ENCODE measurements around the gene HDAC4.

HDAC4 gene

GRCh38 chr2:239014458-239015217, 386.2 kb downstream of the HDAC4 start:
- DNase-seq (ENCODE audit: low read depth in 2 of 2), result no peak

GRCh38 chr2:239013678-239013976, 387.2 kb downstream of the HDAC4 start:
- no peak for DNase-seq (ENCODE audit: low read depth in 2 of 2)

- DNase-seq (ENCODE audit: low read depth in 2 of 2), result no peak
Measured at GRCh38 chr2:239012936-239013677, 387.7 kb downstream of the HDAC4 start.

- DNase-seq (ENCODE audit: low read depth in 2 of 2), result no peak
Measured at GRCh38 chr2:239012228-239012627, 388.6 kb downstream of the HDAC4 start.

- no peak for DNase-seq (ENCODE audit: low read depth in 2 of 2)
Measured at GRCh38 chr2:239009589-239009961, 391.2 kb downstream of the HDAC4 start.

- DNase-seq (ENCODE audit: low read depth in 2 of 2), result no peak
Measured at GRCh38 chr2:239008677-239009588, 391.9 kb downstream of the HDAC4 start.

- DNase-seq (ENCODE audit: low read depth in 2 of 2), result no peak
Measured at GRCh38 chr2:239008004-239008403, 392.8 kb downstream of the HDAC4 start.

- no peak for DNase-seq (ENCODE audit: low read depth in 2 of 2)
Measured at GRCh38 chr2:239006622-239007285, 394.1 kb downstream of the HDAC4 start.

- DNase-seq (ENCODE audit: low read depth in 2 of 2), result no peak
Measured at GRCh38 chr2:239005586-239005985, 395.2 kb downstream of the HDAC4 start.

- no peak for DNase-seq (ENCODE audit: low read depth in 2 of 2)
Measured at GRCh38 chr2:239004274-239005015, 396.4 kb downstream of the HDAC4 start.

- DNase-seq (ENCODE audit: low read depth in 2 of 2), result no peak
Measured at GRCh38 chr2:239003624-239004273, 397.1 kb downstream of the HDAC4 start.

GRCh38 chr2:239002954-239003623, 397.7 kb downstream of the HDAC4 start:
- DNase-seq (ENCODE audit: low read depth in 2 of 2), result no peak

GRCh38 chr2:239002591-239002953, 398.2 kb downstream of the HDAC4 start:
- DNase-seq (ENCODE audit: low read depth in 2 of 2), result no peak

- no peak for DNase-seq (ENCODE audit: low read depth in 2 of 2)
Measured at GRCh38 chr2:239001794-239002193, 399.0 kb downstream of the HDAC4 start.

GRCh38 chr2:239000500-239001073, 400.2 kb downstream of the HDAC4 start:
- no peak for DNase-seq (ENCODE audit: low read depth in 2 of 2)

- no peak for DNase-seq (ENCODE audit: low read depth in 2 of 2)
Measured at GRCh38 chr2:239000089-239000488, 400.7 kb downstream of the HDAC4 start.

GRCh38 chr2:238999291-238999741, 401.5 kb downstream of the HDAC4 start:
- no peak for DNase-seq (ENCODE audit: low read depth in 2 of 2)

- no peak for DNase-seq (ENCODE audit: low read depth in 2 of 2)
Measured at GRCh38 chr2:238998801-238999200, 402.0 kb downstream of the HDAC4 start.
